ENCODE data around the gene TEX14. TPM values are rescaled to one million over a fixed set of nuclear protein-coding genes. Genes with fewer than 3 reads are reported as not detected.

TEX14 gene
- total and polyA plus RNA-seq, 5 donors from 2014 or later, result 0.05 to 1.8 (median 0.37) TPM; not detected in 2

GRCh38 chr17:58710948-58711552 is 19.2 kb upstream of the TEX14 start:
- H3K27ac ChIP-seq (ENCODE audit: insufficient read depth, low read length, poor library complexity, severe bottlenecking), result no peak overlapping the region

GRCh38 chr17:58706351-58707140 is 14.7 kb upstream of the TEX14 start:
- no peaks in the 10 kb centered on the region for H3K9me3 ChIP-seq (ENCODE audit: control insufficient read depth in 2 of 2, low read length in 2 of 2)
- ATAC-seq (ENCODE audit: low read depth in 2 of 2) (no peak), DNase-seq (no peak)
- H3K4me3 ChIP-seq (ENCODE audit: low read depth, low read length), result no peak overlapping the region
- Mint-ChIP-seq H3K27ac (peak overlapping the region in 1 of 3 donors; percentile 77), H3K4me3 (no peak overlapping the region), H3K36me3 (peaks cover 22% of the 10 kb centered on the region), H3K9me3 (no peaks in the 10 kb centered on the region), H3K4me1 (peaks cover 4 to 17% (median 11%) of the 10 kb centered on the region in 4 donors), H3K27me3 (no peaks in the 10 kb centered on the region)
- H3K36me3 ChIP-seq (ENCODE audit: control insufficient read depth, insufficient read depth, low read length), result peaks cover 24% of the 10 kb centered on the region
- H3K4me1 ChIP-seq (ENCODE audit: control insufficient read depth, insufficient read depth, low read length, poor library complexity, severe bottlenecking), result no peaks in the 10 kb centered on the region
- H3K27ac ChIP-seq (ENCODE audit: insufficient read depth, low read length, poor library complexity, severe bottlenecking), result no peak overlapping the region
- no peaks in the 10 kb centered on the region for H3K27me3 ChIP-seq (ENCODE audit: control insufficient read depth, insufficient read depth, low read length)

More at GRCh38 chr17:58710948-58711552, 19.2 kb upstream of the TEX14 start:
- Mint-ChIP-seq H3K27ac (peak overlapping the region in 1 of 3 donors; percentile 6), H3K4me3 (no peak overlapping the region), H3K4me1 (peaks cover 3 to 17% (median 7%) of the 10 kb centered on the region in 4 donors), H3K36me3 (peaks cover 20% of the 10 kb centered on the region), H3K27me3 (no peaks in the 10 kb centered on the region), H3K9me3 (no peaks in the 10 kb centered on the region)
- DNase-seq, result peak; percentile 9 to 73 (median 45)
- ATAC-seq (ENCODE audit: low read depth in 2 of 2), result no peak
- no peak overlapping the region for H3K4me3 ChIP-seq (ENCODE audit: low read depth, low read length)
- H3K36me3 ChIP-seq (ENCODE audit: control insufficient read depth, insufficient read depth, low read length), result peaks cover 16% of the 10 kb centered on the region
- H3K9me3 ChIP-seq (ENCODE audit: control insufficient read depth in 2 of 2, low read length in 2 of 2), result no peaks in the 10 kb centered on the region
- no peaks in the 10 kb centered on the region for H3K27me3 ChIP-seq (ENCODE audit: control insufficient read depth, insufficient read depth, low read length)
- H3K4me1 ChIP-seq (ENCODE audit: control insufficient read depth, insufficient read depth, low read length, poor library complexity, severe bottlenecking), result no peaks in the 10 kb centered on the region

- peaks cover 23% of the 10 kb centered on the region for H3K36me3 ChIP-seq (ENCODE audit: control insufficient read depth, insufficient read depth, low read length)
- Mint-ChIP-seq H3K27me3 (no peaks in the 10 kb centered on the region), H3K9me3 (no peaks in the 10 kb centered on the region), H3K36me3 (peaks cover 19% of the 10 kb centered on the region), H3K4me1 (peaks cover 4 to 11% (median 7%) of the 10 kb centered on the region in 4 donors), H3K4me3 (no peak overlapping the region), H3K27ac (no peak overlapping the region)
- no peak overlapping the region for H3K27ac ChIP-seq (ENCODE audit: insufficient read depth, low read length, poor library complexity, severe bottlenecking)
- no peaks in the 10 kb centered on the region for H3K4me1 ChIP-seq (ENCODE audit: control insufficient read depth, insufficient read depth, low read length, poor library complexity, severe bottlenecking)
- H3K9me3 ChIP-seq (ENCODE audit: control insufficient read depth in 2 of 2, low read length in 2 of 2), result no peaks in the 10 kb centered on the region
- H3K4me3 ChIP-seq (ENCODE audit: low read depth, low read length), result no peak overlapping the region
- ATAC-seq (ENCODE audit: low read depth in 2 of 2) (no peak), DNase-seq (no peak)
- no peaks in the 10 kb centered on the region for H3K27me3 ChIP-seq (ENCODE audit: control insufficient read depth, insufficient read depth, low read length)
Measured at GRCh38 chr17:58703916-58704286, 12.1 kb upstream of the TEX14 start.

- H3K9me3 ChIP-seq (ENCODE audit: control insufficient read depth in 2 of 2, low read length in 2 of 2), result no peaks in the 10 kb centered on the region
- H3K36me3 ChIP-seq (ENCODE audit: control insufficient read depth, insufficient read depth, low read length), result peaks cover 23% of the 10 kb centered on the region
- H3K4me3 Mint-ChIP-seq, result no peak overlapping the region
- no peaks in the 10 kb centered on the region for H3K27me3 ChIP-seq (ENCODE audit: control insufficient read depth, insufficient read depth, low read length)
- H3K27ac Mint-ChIP-seq, result no peak overlapping the region
- H3K4me3 ChIP-seq (ENCODE audit: low read depth, low read length), result no peak overlapping the region
- peaks cover 4 to 11% (median 7%) of the 10 kb centered on the region in 4 donors for H3K4me1 Mint-ChIP-seq
- ATAC-seq (ENCODE audit: low read depth in 2 of 2), result no peak
- peaks cover 19% of the 10 kb centered on the region for H3K36me3 Mint-ChIP-seq
- no peaks in the 10 kb centered on the region for H3K4me1 ChIP-seq (ENCODE audit: control insufficient read depth, insufficient read depth, low read length, poor library complexity, severe bottlenecking)
- H3K27ac ChIP-seq (ENCODE audit: insufficient read depth, low read length, poor library complexity, severe bottlenecking), result no peak overlapping the region
- no peak for DNase-seq
- H3K9me3 Mint-ChIP-seq, result no peaks in the 10 kb centered on the region
- H3K27me3 Mint-ChIP-seq, result no peaks in the 10 kb centered on the region
Measured at GRCh38 chr17:58703137-58703915, 11.5 kb upstream of the TEX14 start.

GRCh38 chr17:58702708-58703107 is 10.9 kb upstream of the TEX14 start:
- Mint-ChIP-seq H3K27me3 (no peaks in the 10 kb centered on the region), H3K27ac (peak overlapping the region in 1 of 3 donors; percentile 35), H3K4me1 (peaks cover 4 to 11% (median 7%) of the 10 kb centered on the region in 4 donors), H3K4me3 (no peak overlapping the region), H3K36me3 (peaks cover 19% of the 10 kb centered on the region), H3K9me3 (no peaks in the 10 kb centered on the region)
- H3K4me3 ChIP-seq (ENCODE audit: low read depth, low read length), result no peak overlapping the region
- no peaks in the 10 kb centered on the region for H3K27me3 ChIP-seq (ENCODE audit: control insufficient read depth, insufficient read depth, low read length)
- peaks cover 18% of the 10 kb centered on the region for H3K36me3 ChIP-seq (ENCODE audit: control insufficient read depth, insufficient read depth, low read length)
- no peaks in the 10 kb centered on the region for H3K4me1 ChIP-seq (ENCODE audit: control insufficient read depth, insufficient read depth, low read length, poor library complexity, severe bottlenecking)
- no peak for DNase-seq
- no peak for ATAC-seq (ENCODE audit: low read depth in 2 of 2)
- H3K9me3 ChIP-seq (ENCODE audit: control insufficient read depth in 2 of 2, low read length in 2 of 2), result no peaks in the 10 kb centered on the region
- no peak overlapping the region for H3K27ac ChIP-seq (ENCODE audit: insufficient read depth, low read length, poor library complexity, severe bottlenecking)

GRCh38 chr17:58702045-58702476 is 10.2 kb upstream of the TEX14 start:
- Mint-ChIP-seq H3K36me3 (peaks cover 19% of the 10 kb centered on the region), H3K4me3 (no peak overlapping the region), H3K4me1 (peaks cover 4 to 15% (median 7%) of the 10 kb centered on the region in 4 donors), H3K27ac (peak overlapping the region in 2 of 3 donors; percentile 35 to 60), H3K9me3 (no peaks in the 10 kb centered on the region), H3K27me3 (no peaks in the 10 kb centered on the region)
- DNase-seq, result no peak
- no peaks in the 10 kb centered on the region for H3K27me3 ChIP-seq (ENCODE audit: control insufficient read depth, insufficient read depth, low read length)
- H3K9me3 ChIP-seq (ENCODE audit: control insufficient read depth in 2 of 2, low read length in 2 of 2), result no peaks in the 10 kb centered on the region
- H3K4me1 ChIP-seq (ENCODE audit: control insufficient read depth, insufficient read depth, low read length, poor library complexity, severe bottlenecking), result no peaks in the 10 kb centered on the region
- peaks cover 17% of the 10 kb centered on the region for H3K36me3 ChIP-seq (ENCODE audit: control insufficient read depth, insufficient read depth, low read length)
- no peak overlapping the region for H3K4me3 ChIP-seq (ENCODE audit: low read depth, low read length)
- no peak overlapping the region for H3K27ac ChIP-seq (ENCODE audit: insufficient read depth, low read length, poor library complexity, severe bottlenecking)
- no peak for ATAC-seq (ENCODE audit: low read depth in 2 of 2)

GRCh38 chr17:58699771-58700170 is 7.9 kb upstream of the TEX14 start:
- Mint-ChIP-seq H3K27ac (no peak overlapping the region), H3K4me3 (no peak overlapping the region), H3K27me3 (no peaks in the 10 kb centered on the region), H3K4me1 (peaks cover 4 to 25% (median 11%) of the 10 kb centered on the region in 4 donors), H3K36me3 (peaks cover 18% of the 10 kb centered on the region), H3K9me3 (no peaks in the 10 kb centered on the region)
- Histone ChIP-seq H3K27ac (ENCODE audit: insufficient read depth, low read length, poor library complexity, severe bottlenecking) (no peak overlapping the region), H3K27me3 (ENCODE audit: control insufficient read depth, insufficient read depth, low read length) (no peaks in the 10 kb centered on the region), H3K9me3 (ENCODE audit: control insufficient read depth in 2 of 2, low read length in 2 of 2) (no peaks in the 10 kb centered on the region), H3K4me1 (ENCODE audit: control insufficient read depth, insufficient read depth, low read length, poor library complexity, severe bottlenecking) (no peaks in the 10 kb centered on the region), H3K4me3 (ENCODE audit: low read depth, low read length) (no peak overlapping the region), H3K36me3 (ENCODE audit: control insufficient read depth, insufficient read depth, low read length) (peaks cover 22% of the 10 kb centered on the region)
- DNase-seq, result no peak
- ATAC-seq (ENCODE audit: low read depth in 2 of 2), result no peak
